Occipital lobe (tissue), 3 donors: ENCODE results near the gene C16orf87. TPM values are rescaled to one million over a fixed set of nuclear protein-coding genes. Genes with fewer than 3 reads are reported as not detected.

Source experiments
- DNase-seq: peaks from one replicate; lab custom pipeline; 2025; lab: John Stamatoyannopoulos, UW
- small RNA-seq: library from RNA; depleted of rRNA; stranded (forward); fragments of <200 nt; gene quantifications from one replicate; pipeline ENCODE3, GENCODE V24; 2014
- total RNA-seq: library from RNA; depleted of rRNA; stranded (reverse); fragments of >200 nt; gene quantifications from one replicate; pipeline ENCODE4 v1.2.3, GENCODE V29; 2014

C16orf87 gene
- total RNA-seq, 1 donor from 2014 or later: 53.3 TPM

DNA sequence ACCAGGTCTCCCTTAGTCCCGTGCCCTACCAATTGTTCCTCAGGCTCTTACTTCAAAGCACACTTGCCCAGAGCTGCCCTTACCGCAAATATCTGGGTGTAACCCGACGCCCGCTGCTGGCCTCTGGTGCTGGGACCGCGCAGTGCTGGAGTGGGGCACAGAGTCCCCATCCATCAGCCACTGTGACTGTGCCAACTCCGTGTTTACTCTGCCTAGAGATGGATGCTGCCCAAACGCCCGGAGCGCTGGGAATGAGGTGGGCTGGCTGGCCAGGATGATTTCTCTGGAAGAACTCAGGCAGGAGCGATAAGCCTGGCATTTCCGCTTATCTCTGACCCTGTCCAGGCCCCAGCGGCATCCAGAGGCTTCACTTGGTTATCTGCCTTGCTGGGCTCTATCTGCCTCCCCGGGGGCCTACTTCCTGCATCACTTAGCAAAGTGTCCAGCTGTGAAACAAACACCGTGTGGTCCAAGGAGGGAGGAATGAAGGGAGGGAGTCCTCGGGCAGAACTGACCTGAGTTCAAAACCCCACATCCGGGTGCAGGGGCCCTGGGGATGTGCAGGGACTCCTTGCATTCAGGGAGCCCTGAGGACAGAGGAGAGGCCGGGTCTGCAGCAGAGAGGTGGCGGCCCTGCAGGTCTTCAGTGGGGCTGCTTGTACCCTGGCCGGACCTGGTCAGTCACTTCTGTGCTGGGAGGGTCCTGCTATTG lies 73.5 kb downstream of the C16orf87 start:
- DNase-seq: no peak

DNA sequence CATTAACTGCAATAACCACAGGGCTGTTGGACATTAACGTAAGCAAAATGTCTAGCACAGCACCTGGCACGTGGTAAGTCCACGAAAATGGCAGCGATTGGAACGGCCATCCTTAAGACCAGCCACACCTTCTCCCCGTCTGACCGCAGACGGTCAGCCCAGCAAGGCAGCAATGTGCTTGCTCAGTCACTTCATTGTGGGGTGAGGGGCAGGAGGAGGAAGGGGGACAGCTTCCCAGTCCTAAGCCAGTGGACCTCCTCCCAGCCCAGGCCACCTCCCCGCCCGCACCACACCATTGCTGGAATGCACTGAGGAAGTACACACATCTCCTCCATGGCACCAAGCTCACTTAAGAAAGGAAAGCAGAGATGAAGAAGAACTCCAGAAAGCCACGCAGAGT lies 74.2 kb downstream of the C16orf87 start:
- DNase-seq: no peak

DNA sequence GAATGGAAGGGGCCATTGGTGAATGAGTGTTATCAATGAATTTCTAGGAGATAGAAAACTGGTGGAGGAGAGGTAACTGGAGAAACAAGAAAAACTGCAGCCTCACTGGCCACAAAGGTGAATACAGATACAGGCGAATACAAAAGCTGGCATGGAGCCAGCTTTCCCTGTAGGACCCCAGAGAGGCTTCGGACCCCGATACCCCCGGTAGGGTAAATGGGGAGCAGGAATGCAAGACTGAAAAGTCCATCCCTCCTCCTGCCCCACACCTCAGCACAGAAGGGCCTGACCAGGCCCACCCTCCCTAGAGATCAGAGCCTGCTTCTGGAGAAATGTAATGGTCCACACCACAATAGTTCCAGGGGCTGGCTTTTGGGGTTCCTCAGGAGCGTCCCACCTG lies 78.0 kb downstream of the C16orf87 start:
- no peak for DNase-seq

- no peak for DNase-seq
Measured at GRCh38 chr16:46751381-46751780, 79.6 kb downstream of the C16orf87 start.

DNA sequence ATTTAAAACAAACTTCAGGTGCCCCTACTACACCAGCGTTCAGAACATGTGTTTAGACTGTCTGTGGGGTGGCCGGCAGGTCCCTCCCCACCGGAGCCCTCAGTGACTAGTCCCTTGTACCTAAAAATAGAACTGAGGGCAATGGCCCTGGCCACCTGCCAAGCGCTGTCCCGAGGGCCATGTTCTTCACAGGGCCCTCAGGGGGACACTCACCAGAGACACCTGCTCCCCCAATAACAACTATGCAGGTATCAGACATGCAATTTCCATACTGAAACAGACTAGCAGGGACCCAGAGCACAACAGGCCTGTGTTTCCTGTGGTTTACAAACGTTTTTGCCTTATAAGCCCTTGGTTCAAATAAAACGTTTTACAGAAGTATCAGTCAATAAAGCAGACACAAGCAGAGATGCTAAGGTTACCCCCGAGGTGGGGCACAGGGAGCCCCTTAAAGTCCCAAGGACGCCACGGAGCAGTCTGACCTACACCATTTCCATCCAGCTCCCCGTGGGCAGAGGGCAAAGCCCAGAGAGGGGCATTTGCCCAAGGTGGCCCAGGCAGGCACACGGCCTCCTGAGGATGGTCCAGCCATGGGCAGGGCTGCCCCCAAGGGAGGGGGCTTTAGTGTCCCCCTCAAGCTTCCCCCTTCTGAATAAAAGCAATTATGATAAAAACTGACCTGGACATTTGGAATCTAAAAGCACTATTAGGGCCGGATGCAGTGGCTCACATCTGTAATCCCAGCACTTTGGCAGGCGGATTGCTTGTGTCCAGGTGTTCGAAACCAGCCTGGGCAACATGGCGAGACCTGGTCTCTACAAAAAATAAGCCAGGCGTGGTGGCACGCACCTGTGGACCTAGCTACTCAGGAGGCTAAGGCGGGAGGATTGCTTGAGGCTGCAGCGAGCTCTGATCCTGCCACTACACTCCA lies 81.9 kb downstream of the C16orf87 start:
- DNase-seq: no peak

DNA sequence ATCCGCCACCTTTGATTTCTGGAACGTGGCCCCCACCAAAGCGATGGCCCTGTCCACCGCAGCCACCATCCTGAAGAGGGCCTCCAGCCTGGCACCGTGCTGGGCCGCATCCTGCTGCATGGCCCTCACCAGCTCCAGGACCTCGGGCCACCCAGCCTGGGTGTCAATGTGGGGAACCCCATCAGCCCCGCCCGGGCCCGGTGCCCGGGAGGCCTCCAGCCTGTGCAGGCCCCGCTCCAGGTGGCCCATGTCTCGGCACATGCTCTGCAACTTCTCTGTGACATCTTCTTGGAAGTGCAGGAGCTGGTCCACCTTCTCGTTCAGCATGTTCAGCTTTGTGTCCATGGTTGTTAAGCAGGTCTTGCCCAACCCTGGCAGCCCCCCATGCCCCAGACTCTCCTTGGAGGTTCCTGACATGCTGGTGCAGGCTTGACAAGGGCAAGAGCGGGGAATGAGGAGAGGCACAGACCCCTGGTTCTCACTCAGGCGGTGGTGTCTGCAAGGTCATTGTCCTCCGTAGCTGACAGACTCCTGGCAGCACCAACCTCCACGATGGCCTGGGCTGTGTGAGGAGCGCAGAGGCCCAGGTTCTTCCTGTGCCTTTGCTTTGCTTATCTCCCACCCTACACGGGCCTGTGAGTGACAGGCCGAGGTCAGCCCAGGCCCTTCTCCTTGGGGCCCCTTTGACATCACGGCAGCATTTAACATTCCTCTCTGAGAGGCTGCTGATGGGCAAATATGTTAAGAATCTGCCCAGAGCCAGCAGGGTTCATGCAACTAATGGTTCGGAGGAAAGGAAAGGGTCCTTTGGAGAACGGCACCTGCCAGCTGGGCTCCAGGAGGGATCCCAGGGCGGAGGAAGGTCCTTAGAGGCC lies 83.0 kb downstream of the C16orf87 start, which contains the start of gene MYLK3:
Gene MYLK3, minus strand, starts transcription at position 568 of the 875 bp plus-strand sequence. Its CDS starts 151 bp downstream, at position 417.
- DNase-seq: no peak

GRCh38 chr16:46746821-46747776 lies 83.9 kb downstream of the C16orf87 start:
- no peak for DNase-seq

Small RNA genes within 50 kb of the gene (small RNA-seq; reads per million reads assigned to genes)
- not detected for gene AC007225.2

Other genes with a start within 250 kb of the C16orf87 start
- gene SHCBP1, start 209.8 kb downstream of the C16orf87 start, total RNA-seq: 2.8 TPM
- 176 TPM for gene VPS35, start 142.0 kb downstream of the C16orf87 start, total RNA-seq
- gene ORC6, start 141.5 kb downstream of the C16orf87 start, total RNA-seq: 5.0 TPM
- 0.78 TPM for gene MYLK3, start 82.8 kb downstream of the C16orf87 start, total RNA-seq
- gene GPT2, start 53.2 kb upstream of the C16orf87 start, total RNA-seq: 20.7 TPM
- gene DNAJA2, start 142.5 kb upstream of the C16orf87 start, total RNA-seq: 104 TPM